GM12891 (cell line): Measurements from ENCODE around the gene POM121L2.

Source experiments
- POLR2A ChIP-seq: IDR thresholded peaks from 2 replicates; pipeline ENCODE4 v1.6.1; 2011; ENCODE audit warnings: low read depth, low read length, control low read depth
- TAF1 ChIP-seq: IDR thresholded peaks from 2 replicates; pipeline ENCODE4 v1.6.1; 2011; ENCODE audit warnings: low read depth, low read length, control low read depth

- no peak for TF ChIP-seq TAF1
- TF ChIP-seq POLR2A = no peak
These were observed 31.5 kb downstream of the POM121L2 start for GRCh38 chr6:27280540-27281000.
